Pulmonary artery endothelial cell (primary cell): Measurements from ENCODE around the gene BID. TPM values are rescaled to one million over a fixed set of nuclear protein-coding genes. Genes with fewer than 3 reads are reported as not detected.

Experiments
- DNase-seq: peaks from one replicate; pipeline ENCODE4 v3.0.0-alpha.2; 2011; ENCODE audit warnings: low read depth, low spot score
- total RNA-seq: library from RNA; depleted of rRNA; stranded (reverse); fragments of >200 nt; gene quantifications from 2 replicates; pipeline ENCODE4 v1.2.3, GENCODE V29; 2014

The BID gene
- total RNA-seq, 1 donor from 2014 or later: 65.7 TPM

DNA sequence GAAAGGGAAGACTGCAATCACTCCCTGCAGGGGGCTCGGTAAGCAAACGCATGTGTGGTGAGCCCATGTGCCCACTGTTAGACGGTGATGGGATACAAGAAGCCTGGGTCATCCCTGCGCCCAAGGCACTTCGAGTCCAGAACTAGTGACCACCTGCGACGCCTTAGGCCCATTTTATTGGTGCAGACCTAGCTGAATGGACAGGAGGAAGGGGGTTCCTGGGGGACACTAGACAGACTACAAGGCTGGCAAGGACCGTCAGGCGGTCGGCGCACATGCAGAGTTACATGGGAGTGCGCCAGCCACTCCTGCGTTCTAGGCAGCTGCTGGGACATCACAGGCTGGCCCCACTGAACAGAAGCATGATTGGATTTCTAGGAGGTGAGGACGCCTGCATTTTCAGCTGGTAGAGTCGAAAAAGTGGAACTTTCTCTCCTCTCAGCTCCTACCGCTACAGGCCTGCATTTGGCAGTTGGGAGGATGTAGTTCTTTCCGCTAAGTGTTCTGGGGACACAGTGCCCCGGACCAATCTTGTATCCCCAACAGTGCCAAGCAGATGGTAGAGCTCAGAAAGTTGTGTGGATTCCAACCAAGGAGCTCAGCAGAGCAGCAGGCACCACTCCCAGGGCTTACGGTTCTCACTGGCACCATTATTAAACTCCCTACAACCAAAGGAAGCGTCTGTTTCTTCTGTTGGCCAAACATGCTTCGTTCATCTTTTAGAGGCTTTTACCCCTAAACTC, 35.7 kb downstream of the BID start:
- no peak for DNase-seq

DNA sequence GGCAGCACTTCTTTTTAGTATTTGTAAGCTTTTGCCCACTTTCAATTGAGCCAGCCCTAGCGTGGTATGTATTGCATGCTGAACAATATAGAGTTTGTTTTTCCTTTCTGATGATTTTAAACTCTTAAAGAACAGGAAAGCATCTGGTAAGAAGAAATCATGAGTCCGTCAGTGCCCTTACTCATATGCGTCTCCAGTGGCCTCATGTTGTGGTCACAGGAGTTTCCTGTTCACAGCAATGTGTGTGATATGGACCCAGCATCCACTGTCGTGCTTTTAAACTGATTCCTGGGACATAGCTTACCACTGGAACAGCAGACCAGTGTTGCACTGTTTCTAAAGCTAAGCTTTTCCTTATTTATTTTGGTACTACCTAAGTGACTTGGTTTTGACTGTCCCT, 40.1 kb downstream of the BID start:
- DNase-seq: no peak

DNA sequence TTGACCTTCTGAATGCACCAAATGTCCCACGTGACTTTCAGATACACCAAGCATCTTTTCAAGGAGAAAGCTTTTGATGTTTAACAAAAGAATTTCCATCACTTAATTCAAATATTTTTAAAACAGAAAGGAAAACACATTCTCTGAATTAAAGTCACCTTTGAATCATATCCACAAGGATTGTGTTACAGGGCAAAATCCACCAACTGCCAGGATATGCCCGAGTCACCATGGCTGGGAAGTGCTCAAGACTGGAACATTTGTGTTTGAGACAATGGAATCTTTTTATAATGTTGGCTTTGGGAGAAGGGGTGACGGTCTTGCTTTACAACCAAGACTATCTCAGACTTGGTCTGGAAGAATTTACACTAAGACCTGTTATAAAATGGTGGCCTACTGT, 40.8 kb downstream of the BID start:
- no peak for DNase-seq

DNA sequence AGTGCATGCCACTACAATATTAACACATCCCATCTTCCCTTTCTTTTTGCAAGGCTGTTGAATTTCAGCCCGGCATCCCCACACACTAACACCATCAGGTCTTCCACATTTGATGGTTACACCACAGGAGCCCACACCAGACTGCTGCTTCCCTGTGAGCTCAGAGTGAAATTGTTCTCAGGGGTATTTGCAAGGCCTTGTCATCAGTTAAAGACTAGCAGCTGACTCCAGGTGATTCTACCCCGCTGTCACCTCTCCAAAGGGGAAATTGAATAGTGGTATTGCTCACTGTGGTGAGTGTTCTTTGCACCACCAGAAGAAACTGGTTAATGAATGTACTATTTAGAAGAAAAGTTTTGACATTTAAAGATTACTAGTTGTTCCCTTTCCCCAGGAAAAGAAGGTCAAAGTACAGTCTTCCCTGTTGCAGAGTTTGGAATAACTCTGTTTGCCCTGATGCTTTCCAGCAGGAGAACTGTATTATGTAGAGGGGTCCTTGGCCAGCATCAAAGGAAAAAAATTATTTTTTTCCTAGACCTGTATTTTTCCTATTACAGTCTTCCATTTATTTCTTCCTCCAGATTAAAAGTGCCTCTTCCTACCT, 41.9 kb downstream of the BID start:
- DNase-seq: no peak

DNA sequence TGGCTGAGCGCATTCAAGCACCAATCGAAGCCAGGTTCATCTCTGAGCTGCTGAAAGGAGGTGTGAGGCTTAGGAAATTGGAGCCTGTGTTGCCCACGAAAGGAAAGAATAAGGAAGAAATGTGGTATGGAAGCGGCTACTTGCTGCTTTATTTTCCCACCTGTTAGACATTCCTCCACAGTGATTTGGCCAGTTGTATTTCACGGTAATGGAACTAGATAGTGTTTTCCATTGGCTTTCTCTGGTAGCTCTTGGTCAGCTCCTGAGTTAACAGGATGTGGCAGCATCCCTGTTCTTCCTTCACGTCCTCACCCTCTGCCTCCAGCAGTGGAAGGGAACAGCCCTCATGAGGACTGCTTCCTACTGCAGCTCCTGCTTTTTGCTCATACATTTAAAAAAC, 44.7 kb downstream of the BID start:
- no peak for DNase-seq

DNA sequence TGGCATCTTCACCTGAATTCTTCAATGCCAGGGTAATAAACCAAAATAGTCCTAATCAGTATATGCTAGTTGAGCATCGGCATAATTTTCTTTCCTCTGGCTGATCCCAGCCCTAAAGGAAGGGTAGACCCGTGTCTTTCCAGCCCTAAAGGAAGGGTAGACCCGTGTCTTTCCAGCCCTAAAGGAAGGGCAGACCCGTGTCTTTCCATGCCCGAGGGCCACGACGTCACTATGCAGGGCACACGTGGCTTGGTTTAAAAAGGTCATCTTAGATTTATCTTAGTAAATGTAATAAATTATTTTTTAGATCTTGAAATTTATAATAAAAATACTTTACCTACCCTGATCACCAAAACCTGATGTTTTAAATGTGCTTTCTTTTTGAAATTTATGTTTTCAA, 45.5 kb downstream of the BID start:
- DNase-seq: no peak

DNA sequence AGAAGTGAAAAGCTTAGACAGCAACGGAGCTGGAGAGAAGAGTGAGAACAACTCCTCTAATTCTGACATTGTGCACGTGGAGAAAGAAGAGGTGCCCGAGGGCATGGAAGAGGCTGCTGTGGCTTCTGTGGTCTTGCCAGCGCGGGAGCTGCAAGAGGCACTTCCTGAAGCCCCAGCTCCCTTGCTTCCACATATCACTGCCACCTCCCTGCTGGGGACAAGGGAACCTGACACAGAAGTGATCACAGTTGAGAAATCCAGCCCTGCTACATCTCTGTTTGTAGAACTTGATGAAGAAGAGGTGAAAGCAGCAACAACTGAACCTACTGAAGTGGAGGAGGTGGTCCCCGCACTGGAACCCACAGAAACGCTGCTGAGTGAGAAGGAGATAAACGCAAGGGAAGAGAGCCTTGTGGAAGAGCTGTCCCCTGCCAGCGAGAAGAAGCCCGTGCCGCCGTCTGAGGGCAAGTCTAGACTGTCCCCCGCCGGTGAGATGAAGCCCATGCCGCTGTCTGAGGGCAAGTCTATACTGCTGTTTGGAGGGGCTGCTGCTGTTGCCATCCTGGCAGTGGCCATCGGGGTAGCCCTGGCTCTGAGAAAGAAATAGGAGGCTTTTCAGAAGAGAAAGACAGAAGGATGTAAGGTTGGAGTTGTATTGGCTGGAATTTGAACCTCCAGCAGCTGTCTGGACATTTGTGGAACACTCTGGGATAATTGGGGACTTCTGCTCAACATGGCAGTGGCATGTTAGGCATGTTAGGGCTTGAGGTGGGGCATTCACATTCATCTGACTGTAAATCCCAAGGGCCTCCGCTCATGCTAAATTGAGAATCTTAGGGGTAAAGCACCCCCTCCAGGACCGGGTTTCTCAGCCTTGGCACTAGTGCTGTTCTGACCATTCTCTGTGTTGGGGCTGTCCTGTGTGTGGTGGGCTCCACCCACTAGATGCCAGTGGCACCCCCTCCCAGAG, 47.1 kb downstream of the BID start:
- no peak for DNase-seq

DNA sequence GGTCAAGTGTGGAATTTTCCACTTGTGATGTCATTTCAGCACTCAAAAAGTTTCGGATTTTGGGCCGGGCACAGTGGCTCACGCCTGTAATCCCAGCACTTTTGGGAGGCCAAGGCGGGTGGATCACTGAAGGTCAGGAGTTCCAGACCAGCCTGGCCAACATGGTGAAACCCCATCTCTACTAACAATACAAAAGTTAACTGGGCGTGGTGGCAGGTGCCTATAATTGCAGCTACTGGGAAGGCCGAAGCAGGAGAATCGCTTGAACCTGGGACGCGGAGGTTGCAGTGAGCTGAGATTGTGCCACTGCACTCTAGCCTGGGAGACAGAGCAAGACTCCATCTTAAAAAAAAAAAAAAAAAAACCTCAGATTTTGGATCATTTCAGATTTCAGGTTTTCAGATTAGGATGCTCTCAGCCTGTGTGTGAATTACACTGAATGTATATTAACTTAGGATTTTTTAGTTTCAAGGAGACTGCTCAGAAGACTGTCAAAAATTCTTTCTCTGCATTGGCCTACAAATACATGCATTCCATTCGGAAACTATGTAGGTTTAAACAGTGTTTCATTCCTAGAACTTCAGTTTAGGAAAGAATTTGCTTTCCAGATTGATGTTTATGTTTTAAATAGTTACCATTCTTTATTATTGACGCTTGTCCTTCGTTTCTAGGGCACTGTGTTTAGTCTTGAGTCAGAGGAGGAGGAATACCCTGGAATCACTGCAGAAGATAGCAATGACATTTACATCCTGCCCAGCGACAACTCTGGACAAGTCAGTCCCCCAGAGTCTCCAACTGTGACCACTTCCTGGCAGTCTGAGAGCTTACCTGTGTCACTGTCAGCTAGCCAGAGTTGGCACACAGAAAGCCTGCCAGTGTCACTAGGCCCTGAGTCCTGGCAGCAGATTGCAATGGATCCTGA, 48.0 kb downstream of the BID start:
- no peak for DNase-seq

DNA sequence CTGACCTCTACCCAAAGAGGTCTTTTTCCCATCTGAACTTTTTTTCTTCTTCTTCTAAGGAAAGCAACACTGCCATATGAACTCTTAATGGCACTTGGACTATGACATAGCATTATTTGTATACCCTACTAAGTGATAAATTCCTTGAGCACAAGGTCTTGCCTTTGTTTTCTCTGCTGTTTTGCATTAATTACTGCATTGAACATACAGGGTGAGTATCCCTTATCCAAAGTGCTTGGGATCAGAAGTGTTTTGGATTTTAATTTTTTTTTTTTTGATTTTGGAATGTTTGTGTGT, 48.8 kb downstream of the BID start:
- DNase-seq: no peak

DNA sequence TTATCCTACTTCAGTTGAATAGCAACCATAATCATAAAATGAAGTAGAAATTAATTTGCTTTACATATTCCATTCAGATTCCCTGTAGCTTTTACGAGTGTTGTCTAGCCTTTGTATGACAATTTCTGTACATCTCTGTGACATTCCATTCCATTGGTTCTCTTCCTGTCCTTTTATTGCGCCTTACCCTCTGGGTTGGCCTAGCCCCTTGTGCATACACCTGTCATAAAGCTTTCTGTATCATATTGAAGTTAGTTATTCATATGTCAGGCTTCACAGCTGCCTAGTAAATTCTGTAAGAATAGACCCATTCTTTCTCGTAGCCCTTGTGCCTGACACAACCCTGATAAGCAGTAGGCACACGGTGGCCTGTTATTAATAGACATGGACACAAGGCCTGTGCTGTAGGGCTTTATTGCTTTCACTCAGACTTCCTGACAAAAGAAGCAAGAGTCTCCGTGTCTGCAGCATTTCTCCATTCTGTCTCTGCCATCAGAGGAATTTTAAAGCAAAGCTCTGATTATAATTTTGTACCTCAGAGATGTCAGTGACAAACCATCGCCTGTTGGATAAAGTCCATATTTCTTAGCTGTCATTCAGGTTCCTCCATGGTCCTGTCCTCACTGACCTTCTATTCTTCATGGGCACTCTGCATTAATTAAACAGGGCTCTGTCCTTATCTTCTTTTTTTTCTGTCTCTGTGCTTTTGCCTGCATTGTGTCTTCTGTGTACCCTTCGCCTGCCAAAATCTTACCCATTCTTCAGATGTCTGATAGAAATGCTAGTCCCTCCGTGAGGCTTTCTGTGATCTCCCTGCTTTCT, 49.4 kb downstream of the BID start:
- no peak for DNase-seq

DNA sequence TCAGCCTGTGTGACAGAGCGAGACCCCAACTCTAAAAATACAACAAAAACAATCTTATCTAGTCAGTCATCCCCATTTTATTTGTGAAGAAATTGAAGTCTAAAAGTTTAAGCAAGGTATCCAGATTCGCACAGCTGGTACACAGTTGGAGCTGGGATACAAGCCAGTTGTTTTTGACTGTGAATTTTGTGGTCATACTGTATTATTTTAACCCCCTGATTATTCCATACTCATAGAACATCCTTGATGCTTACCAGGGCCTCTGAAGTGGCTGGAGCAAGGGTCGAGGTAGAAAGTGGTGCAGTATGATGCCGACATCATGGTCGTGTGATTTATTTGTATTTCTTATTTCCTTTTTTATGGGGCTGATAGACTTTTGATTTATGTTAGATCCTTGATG, 50.0 kb downstream of the BID start:
- no peak for DNase-seq

DNA sequence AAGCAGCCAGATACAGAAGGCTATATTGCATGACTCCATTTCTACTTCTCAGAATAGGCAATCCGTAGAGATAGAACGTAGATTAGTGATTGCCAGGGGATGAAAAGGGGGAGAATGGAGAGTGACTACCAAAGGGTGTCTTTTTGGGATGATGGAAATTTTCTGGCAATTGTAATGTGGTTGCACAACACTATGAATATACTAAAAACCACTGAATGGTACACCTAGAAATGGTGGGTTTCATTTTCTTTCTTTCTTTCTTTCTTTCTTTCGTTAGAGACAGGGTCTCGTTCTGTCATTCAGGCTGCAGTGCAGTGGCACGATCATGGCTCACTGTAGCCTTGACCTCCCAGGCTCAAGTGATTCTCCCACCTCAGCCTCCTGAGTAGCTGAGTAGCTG, 54.4 kb downstream of the BID start:
- no peak for DNase-seq

DNA sequence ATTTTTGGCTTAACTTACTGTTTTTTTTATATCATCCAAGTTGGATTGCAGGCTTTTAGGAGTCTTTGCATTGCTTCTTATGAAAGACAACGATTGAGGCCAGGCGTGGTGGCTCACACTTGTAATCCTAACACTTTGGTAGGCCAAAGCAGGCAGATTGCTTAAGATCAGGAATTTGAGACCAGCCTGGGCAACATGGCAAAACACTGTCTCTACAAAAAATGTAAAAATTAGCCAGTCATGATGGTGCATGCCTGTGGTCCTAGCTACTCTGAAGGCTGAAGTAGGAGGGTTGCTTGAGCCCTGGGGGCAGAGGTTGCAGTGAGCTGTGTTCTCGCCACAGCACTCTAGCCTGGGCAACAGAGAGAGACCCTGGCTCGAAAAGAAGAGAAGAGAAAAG, 56.6 kb downstream of the BID start:
- no peak for DNase-seq

DNA sequence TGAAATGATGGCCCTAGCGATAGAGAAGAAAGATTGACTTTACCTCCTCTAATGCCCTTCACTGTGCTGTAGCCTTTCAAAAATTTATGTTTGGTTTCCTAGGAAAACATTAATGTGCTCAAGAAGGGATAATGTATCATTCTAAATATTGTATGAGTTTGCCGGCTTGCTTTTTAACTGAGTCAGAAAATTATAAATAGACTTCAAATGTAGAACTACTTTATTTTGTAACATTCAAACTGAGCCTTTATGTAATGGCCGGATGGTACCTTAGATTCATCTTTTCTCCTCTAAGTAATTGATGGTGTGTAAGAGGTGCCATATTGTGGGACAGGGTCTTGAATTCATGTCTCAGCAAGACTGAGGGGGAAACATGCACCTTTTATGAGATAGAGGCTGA, 57.7 kb downstream of the BID start:
- DNase-seq: no peak

DNA sequence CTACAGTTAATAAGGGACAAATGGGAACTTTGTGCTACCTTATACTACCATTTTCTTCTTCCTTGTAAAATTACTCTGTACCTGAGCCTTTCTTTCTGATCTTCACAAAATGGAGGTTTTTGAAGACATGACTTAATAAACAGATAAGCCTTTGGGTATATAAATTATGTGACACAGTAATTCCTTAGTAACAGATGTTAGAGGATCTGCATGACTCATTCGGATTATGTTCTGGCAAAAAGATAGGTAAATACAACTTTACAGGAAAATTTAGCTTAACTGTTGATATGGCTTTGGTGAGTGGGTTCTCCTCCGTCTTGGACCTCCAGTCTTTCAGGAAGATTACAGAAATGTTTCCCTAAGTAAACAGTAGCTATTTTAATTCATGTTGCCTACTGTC, 61.8 kb downstream of the BID start:
- no peak for DNase-seq

DNA sequence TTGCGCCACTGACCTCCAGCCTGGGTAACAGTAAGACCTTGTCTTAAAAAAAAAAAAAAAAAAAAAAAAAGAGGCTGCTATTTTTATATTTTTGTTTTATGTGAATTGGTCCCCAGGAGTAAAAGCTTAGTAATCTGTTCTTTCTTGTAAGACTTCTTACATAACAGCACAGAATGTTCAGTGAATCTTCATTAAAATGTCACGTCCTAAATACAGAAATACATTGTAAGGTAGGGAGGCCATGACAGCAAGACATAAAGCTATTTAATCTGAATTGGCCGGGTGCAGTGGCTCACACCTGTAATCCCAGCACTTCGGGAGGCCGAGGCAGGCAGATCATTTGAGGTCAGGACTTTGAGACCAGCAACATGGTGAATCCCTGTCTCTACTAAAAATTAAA, 64.2 kb downstream of the BID start:
- DNase-seq: no peak

DNA sequence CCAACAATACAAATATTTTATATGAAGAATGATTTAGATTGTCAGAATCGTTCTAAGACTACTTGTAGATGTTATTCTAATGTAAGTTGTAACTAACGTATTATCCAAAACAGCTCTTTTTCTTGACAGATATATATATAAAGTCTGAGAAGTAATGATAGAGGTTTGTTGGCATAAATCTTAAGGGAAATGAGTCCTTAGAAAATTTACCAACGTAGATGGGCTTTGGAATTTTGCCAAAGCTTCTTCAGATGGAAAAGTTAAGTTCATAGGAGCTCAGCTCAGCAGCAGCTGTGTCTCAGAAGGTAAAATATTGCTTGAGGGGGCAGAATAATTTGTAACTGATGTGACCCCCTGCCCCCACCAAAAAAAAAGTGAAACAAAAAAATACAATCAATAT, 66.7 kb downstream of the BID start:
- DNase-seq: peak; percentile 17

DNA sequence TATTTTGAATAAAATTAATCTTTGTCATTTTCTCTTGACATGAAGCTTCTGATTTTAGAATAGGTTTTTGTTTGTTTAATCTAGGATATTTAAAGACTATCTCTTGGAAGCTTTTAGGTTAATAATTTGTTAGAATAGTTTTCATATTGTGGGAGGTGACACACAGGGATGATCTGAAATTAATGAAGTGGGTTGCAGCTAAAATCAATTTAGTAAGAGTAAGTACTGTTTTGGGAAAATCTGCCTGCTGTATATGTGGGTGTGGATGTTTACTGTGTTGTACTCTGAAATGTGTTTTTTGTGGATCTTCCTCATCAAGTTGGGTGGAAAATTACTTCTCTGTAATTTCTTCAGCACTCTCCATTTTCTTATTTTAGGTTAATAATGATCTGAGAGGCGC, 67.3 kb downstream of the BID start:
- no peak for DNase-seq

DNA sequence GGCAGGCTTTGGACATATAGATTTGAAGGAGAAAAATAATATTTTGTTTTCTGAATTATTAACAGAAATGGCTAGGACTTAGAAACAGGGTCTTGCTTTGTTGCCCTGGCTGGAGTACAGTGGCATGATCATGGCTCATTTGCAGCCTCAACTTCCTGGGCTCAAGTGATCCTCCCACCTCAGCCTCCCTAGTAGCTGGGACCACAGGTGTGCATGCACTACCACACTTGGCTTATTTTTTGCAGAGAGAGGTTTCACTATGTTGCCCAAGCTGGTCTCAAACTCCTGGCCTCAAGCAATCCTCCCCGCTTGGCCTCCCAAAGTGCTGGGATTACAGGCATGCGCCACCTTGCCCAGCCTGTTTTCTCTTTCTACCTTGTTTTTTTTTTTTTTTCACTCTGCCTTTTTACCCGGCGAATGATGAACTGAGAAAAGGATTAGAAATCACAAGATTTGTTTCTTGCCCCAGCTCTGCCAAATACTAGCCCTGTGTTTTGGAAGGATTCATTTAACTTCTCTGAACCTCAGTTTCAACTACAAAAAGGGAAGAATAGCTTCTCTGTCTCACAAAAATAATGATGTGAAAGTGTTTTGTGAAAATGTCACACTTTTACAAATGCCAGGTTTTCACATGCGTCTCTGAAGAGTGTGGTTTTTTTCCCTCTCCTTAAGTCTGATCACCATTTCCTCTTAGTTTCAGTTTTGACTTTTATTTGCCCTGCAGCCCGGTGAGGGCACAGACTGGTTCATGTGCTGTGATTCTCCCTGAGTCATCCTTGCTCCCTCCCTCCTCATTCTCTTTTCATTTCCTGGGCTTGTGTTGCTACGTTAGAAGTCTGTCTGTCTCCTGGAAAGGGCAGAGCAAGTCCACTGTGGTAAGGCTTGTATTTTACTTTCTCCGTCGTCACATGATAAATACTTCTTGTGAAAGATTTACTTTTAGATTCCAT, 68.0 kb downstream of the BID start:
- peak; percentile 69 for DNase-seq
